Activated CD4-positive, alpha-beta memory T cell treated with anti-CD3 and anti-CD28 coated beads, Interleukin-2, amount 10 ng/mL, durations not matched to agents 7 days and 5 days (primary cell): ENCODE results near the gene PNLIPRP3. TPM values are rescaled to one million over a fixed set of nuclear protein-coding genes. Genes with fewer than 3 reads are reported as not detected.

Source experiments
- CTCF ChIA-PET: fragments of 350-600 bp; sonication (Branson Sonifier 250); formaldehyde crosslinking; loops from one replicate; lab custom pipeline; 2021; ENCODE audit warnings: antibody characterized with exemption, inconsistent platforms; lab: Charles Lee
- POLR2A ChIA-PET: fragments of 350-600 bp; sonication (Branson Sonifier 250); formaldehyde crosslinking; loops from one replicate; lab custom pipeline; 2021; ENCODE audit warnings: antibody characterized with exemption; lab: Charles Lee
- DNase-seq: peaks from one replicate; pipeline ENCODE4 v3.0.0-alpha.2; 2020
- H3K27ac Mint-ChIP-seq: one replicate; pipeline ENCODE4 v1.8.0; 2021; ENCODE audit warnings: mild to moderate bottlenecking, mixed read lengths
- H3K27me3 Mint-ChIP-seq: one replicate; pipeline ENCODE4 v1.8.0; 2021; ENCODE audit warnings: mixed read lengths
- H3K36me3 Mint-ChIP-seq: one replicate; pipeline ENCODE4 v1.8.0; 2021; ENCODE audit warnings: low read depth, mixed read lengths
- H3K4me1 Mint-ChIP-seq: one replicate; pipeline ENCODE4 v1.8.0; 2021; ENCODE audit warnings: mixed read lengths
- H3K4me3 Mint-ChIP-seq: one replicate; pipeline ENCODE4 v1.8.0; 2021; ENCODE audit warnings: mild to moderate bottlenecking, mixed read lengths
- H3K9me3 Mint-ChIP-seq: one replicate; pipeline ENCODE4 v1.8.0; 2021; ENCODE audit warnings: mixed read lengths
- total RNA-seq, 2 experiments: library from RNA; stranded (reverse); gene quantifications; one replicate each; pipeline ENCODE4 v1.2.3, GENCODE V29; 2021

PNLIPRP3 gene
- total RNA-seq, 2 experiments from 2014 or later, result not detected

DNA sequence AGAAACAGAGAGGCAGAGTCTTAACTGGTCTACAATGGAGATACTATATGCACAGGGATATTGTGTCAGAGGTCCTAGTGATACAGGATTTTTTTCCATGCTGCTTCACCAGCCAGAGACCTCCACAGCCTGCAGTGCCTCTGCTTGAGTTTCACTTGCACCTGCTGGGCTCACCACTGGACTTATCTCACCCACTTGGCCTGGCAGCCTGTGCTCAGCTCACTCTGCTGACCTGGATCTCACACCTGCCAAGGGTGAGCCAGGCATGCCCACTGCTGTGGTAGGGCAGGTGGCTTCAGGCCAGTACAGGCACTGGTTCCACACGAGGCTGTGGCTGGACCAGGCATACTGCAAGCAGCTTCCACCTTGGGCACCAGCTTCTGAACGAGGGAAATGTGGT is 36.6 kb downstream of the PNLIPRP3 start:
- Mint-ChIP-seq H3K4me1 (no peaks in the 10 kb centered on the region), H3K27ac (no peak overlapping the region), H3K36me3 (no peaks in the 10 kb centered on the region), H3K9me3 (no peaks in the 10 kb centered on the region), H3K4me3 (no peak overlapping the region), H3K27me3 (no peaks in the 10 kb centered on the region)
- ChIA-PET CTCF (no interaction called here), POLR2A (no interaction called here)
- no peak for DNase-seq

- POLR2A ChIA-PET, result no interaction called here
These were observed 37.9 kb downstream of the PNLIPRP3 start for GRCh38 chr10:116465546-116465945.

DNA sequence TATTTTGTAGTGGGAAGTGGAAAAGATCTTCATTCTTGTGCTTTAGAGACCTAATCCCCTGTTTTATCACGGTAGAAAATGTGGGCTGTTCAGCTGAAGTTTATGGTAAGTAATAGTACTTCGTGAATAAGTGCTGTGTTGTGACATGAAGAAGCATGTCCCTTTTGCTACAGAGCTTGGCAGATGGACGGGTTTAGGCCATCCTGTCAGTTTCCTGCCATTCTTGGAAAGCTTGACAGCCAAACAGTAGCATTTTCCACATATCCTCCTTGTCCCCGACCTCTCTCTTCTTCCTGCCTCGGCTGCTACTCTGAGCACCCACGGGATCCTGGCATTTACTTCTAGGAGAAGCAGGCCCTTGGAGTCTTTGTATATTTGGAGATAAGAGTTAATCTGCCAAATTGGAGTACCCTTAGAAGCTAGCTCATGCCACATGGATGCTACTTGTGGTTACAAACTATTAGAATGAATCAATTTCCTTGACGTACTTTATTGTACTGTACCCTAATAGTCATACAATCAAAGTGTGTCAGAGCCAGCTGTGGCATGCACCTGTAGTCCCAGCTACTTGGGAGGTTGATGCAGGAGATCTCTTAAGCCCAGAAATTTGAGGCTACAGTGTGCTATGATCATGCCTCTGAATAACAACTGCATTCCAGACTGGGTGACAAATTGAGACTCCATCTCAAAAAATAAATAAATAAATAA is 39.2 kb downstream of the PNLIPRP3 start:
- ChIA-PET CTCF (interaction anchor here (1.0 kb wide), 1 partner anchor 9 kb away, joined by 3 read pairs; no protein-coding TSS in a partner anchor), POLR2A (no interaction called here)
- no peaks in the 10 kb centered on the region for H3K36me3 Mint-ChIP-seq
- H3K4me1 Mint-ChIP-seq, result no peaks in the 10 kb centered on the region
- no peaks in the 10 kb centered on the region for H3K9me3 Mint-ChIP-seq
- no peak for DNase-seq
- H3K27me3 Mint-ChIP-seq, result no peaks in the 10 kb centered on the region
- H3K4me3 Mint-ChIP-seq, result no peak overlapping the region
- H3K27ac Mint-ChIP-seq, result no peak overlapping the region

More at GRCh38 chr10:116465546-116465945, 37.9 kb downstream of the PNLIPRP3 start:
- Mint-ChIP-seq H3K4me1 (no peaks in the 10 kb centered on the region), H3K36me3 (no peaks in the 10 kb centered on the region), H3K9me3 (no peaks in the 10 kb centered on the region), H3K27ac (no peak overlapping the region), H3K27me3 (no peaks in the 10 kb centered on the region), H3K4me3 (no peak overlapping the region)
- DNase-seq, result no peak
- CTCF ChIA-PET, result no interaction called here

GRCh38 chr10:116469437-116469836 is 41.8 kb downstream of the PNLIPRP3 start:
- no peak overlapping the region for H3K4me3 Mint-ChIP-seq
- ChIA-PET CTCF (no interaction called here), POLR2A (no interaction called here)
- H3K9me3 Mint-ChIP-seq, result no peaks in the 10 kb centered on the region
- DNase-seq, result no peak
- no peak overlapping the region for H3K27ac Mint-ChIP-seq
- H3K36me3 Mint-ChIP-seq, result no peaks in the 10 kb centered on the region
- H3K4me1 Mint-ChIP-seq, result no peaks in the 10 kb centered on the region
- no peaks in the 10 kb centered on the region for H3K27me3 Mint-ChIP-seq

GRCh38 chr10:116470071-116470470 is 42.4 kb downstream of the PNLIPRP3 start:
- POLR2A ChIA-PET, result no interaction called here
- no peak overlapping the region for H3K27ac Mint-ChIP-seq
- no peak for DNase-seq
- H3K9me3 Mint-ChIP-seq, result no peaks in the 10 kb centered on the region
- H3K36me3 Mint-ChIP-seq, result no peaks in the 10 kb centered on the region
- CTCF ChIA-PET, result no interaction called here
- no peaks in the 10 kb centered on the region for H3K27me3 Mint-ChIP-seq
- H3K4me1 Mint-ChIP-seq, result no peaks in the 10 kb centered on the region
- no peak overlapping the region for H3K4me3 Mint-ChIP-seq

DNA sequence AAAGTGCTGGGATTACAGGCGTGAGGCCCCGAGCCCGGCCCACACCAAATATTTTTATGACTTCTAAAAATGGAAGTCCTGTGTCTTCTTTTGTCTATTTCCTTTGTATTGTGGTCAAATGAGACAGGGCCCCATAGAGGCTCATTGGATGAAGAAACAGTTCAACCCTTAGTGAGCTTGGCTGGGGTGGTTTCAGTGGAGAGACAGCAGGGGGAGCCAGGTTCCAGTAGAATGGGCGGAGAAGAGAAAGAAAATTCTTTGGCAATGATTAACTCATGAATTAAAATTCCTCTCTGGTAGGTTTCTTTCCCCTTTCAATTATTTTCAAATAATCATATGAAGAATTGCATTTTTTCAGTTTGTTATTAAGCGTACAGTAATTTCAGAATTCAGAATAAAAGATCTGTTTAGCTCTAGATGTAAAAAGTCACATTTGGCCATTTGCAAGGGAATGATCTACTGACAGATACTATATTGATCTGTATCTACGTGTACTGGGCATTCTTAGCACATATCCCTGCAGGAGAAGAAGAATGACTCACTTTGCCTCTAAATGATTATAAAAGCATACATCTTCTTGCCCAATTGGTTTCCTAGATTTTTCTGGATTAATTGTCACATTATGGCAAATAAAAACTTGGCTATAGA is 43.2 kb downstream of the PNLIPRP3 start:
- Mint-ChIP-seq H3K36me3 (no peaks in the 10 kb centered on the region), H3K27me3 (no peaks in the 10 kb centered on the region), H3K27ac (no peak overlapping the region), H3K4me3 (no peak overlapping the region), H3K4me1 (no peaks in the 10 kb centered on the region), H3K9me3 (no peaks in the 10 kb centered on the region)
- CTCF ChIA-PET, result no interaction called here
- POLR2A ChIA-PET, result no interaction called here
- no peak for DNase-seq

DNA sequence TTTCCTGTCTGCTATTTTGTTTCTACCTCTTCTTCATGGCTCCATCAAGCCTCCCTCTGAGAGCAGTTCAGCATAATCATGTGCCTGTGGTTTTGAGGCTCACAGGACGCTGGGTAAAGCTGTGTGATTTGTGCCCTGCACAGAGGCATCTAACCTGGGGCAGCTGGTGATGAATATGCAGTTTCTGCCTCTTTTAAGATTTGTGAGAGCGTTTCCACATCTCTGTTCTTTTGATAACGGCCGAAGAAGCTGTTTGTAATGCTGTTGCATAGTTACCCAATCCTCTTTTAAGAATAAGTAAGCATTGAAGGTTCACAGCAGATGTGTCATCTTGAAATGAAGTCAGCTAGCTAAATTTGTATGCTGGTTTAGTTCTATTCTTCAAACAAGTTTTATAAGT is 45.2 kb downstream of the PNLIPRP3 start:
- no peaks in the 10 kb centered on the region for H3K27me3 Mint-ChIP-seq
- H3K9me3 Mint-ChIP-seq, result no peaks in the 10 kb centered on the region
- H3K27ac Mint-ChIP-seq, result no peak overlapping the region
- POLR2A ChIA-PET, result no interaction called here
- H3K4me3 Mint-ChIP-seq, result no peak overlapping the region
- no peaks in the 10 kb centered on the region for H3K36me3 Mint-ChIP-seq
- no peaks in the 10 kb centered on the region for H3K4me1 Mint-ChIP-seq
- CTCF ChIA-PET, result no interaction called here
- no peak for DNase-seq

DNA sequence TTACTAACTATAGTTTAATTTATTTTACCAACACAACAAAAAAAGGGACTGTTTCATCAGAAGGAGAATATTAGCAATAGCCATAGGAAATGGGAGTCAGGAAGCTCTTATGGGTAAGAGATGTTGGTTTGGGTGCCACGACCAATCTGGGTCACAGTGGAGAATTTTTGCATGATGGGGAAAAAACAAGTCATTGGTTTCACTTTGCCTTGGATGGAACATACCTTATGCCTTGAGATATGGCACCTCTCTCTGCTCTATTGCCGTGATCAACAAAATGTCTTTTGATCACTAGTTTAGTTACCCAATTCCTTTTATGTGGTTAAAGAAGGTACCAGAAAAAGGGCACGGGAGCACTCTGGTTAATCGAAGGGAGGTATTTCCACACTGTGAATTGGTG is 48.2 kb downstream of the PNLIPRP3 start:
- Mint-ChIP-seq H3K27ac (no peak overlapping the region), H3K9me3 (no peaks in the 10 kb centered on the region), H3K36me3 (no peaks in the 10 kb centered on the region), H3K4me1 (no peaks in the 10 kb centered on the region), H3K4me3 (no peak overlapping the region), H3K27me3 (no peaks in the 10 kb centered on the region)
- ChIA-PET CTCF (interaction anchor here (0.7 kb wide), 1 partner anchor 32 kb away, joined by 3 read pairs; no protein-coding TSS in a partner anchor), POLR2A (no interaction called here)
- no peak for DNase-seq

- Mint-ChIP-seq H3K27ac (no peak overlapping the region), H3K27me3 (no peaks in the 10 kb centered on the region), H3K9me3 (no peaks in the 10 kb centered on the region), H3K4me1 (no peaks in the 10 kb centered on the region), H3K4me3 (no peak overlapping the region), H3K36me3 (no peaks in the 10 kb centered on the region)
- CTCF ChIA-PET, result no interaction called here
- POLR2A ChIA-PET, result no interaction called here
- DNase-seq, result no peak
These were observed 48.8 kb downstream of the PNLIPRP3 start for GRCh38 chr10:116476461-116476860.

- no peaks in the 10 kb centered on the region for H3K36me3 Mint-ChIP-seq
- ChIA-PET CTCF (no interaction called here), POLR2A (no interaction called here)
- no peak overlapping the region for H3K4me3 Mint-ChIP-seq
- no peaks in the 10 kb centered on the region for H3K9me3 Mint-ChIP-seq
- H3K4me1 Mint-ChIP-seq, result no peaks in the 10 kb centered on the region
- no peaks in the 10 kb centered on the region for H3K27me3 Mint-ChIP-seq
- H3K27ac Mint-ChIP-seq, result no peak overlapping the region
- no peak for DNase-seq
These were observed 50.5 kb downstream of the PNLIPRP3 start for GRCh38 chr10:116477986-116478664.

DNA sequence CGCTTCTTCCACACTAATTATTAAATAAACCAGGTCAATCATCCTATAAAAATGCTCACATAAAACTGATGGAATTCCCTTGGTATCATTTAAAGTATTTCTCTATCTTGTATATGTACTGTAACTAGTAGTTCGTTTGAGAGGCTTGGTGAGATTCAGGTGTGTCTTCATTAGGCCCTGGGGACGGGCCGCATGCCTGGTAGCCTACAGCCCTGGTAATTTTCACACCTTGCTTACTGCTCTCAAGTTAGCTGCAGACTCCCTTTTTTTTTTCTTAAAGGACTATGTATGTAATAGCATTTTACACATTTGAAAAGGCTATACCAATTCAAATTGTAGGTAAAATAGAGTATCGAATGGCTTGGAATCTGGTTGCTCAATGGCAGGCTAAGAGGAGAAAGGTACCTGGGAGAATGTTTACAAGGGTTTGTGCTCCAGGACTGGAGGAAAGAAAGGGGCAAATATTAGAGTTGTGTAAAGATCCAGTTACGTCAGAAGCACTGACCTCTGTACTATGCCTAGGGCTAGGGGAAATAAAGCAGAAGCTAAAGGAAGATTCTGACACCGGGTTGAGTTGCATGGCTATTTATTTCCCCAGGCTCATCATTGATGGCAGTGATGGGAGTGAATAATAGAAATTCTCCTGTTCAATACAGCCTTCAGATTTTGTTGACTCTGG is 59.3 kb downstream of the PNLIPRP3 start:
- H3K4me1 Mint-ChIP-seq, result no peaks in the 10 kb centered on the region
- ChIA-PET POLR2A (no interaction called here), CTCF (no interaction called here)
- no peaks in the 10 kb centered on the region for H3K36me3 Mint-ChIP-seq
- H3K27ac Mint-ChIP-seq, result no peak overlapping the region
- no peaks in the 10 kb centered on the region for H3K27me3 Mint-ChIP-seq
- DNase-seq, result no peak
- H3K9me3 Mint-ChIP-seq, result no peaks in the 10 kb centered on the region
- H3K4me3 Mint-ChIP-seq, result no peak overlapping the region

DNA sequence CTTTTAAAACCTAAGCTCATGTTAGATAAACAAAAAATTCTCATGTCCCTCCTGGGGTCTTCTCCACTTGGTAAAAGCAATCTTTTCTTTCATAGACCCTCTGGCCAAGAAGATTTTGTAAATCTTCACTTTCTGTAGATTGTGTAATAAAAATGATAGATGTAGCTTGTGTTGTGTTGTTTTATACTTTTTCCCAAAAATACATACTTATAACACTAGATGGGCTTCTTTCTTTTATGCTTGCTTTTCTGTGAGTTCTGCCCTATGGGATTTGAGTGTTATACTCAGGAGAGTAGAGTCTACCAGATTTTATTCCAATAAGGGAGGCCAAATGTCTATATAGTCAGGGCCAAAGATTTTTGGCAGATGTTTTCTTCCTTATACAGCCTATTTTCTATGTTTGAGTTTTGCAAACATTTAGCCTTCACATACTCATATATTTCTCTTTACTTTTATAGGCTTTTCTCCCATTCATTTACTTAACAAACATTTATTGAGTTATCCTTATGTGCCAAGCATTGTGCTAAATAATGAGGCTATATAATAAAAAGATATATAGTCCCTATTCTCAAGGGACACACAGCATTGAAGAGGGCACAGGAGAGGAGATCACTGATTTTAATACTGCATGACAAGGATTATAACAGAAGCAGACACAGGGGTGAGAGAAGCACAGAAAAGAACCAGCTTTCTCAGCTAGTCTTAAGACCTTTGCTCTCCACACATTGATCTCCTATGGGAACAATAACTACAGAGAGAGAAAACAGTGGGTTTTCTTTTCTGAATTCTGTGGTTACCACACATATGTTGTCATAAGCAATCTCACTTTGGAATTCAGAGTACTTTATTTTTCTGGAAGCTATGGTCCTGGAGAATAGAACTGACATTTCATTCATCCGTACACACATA is 60.1 kb downstream of the PNLIPRP3 start:
- H3K27me3 Mint-ChIP-seq, result no peaks in the 10 kb centered on the region

More for the DNA sequence above, 60.1 kb downstream of the PNLIPRP3 start:
- H3K27ac Mint-ChIP-seq, result no peak overlapping the region
- H3K4me1 Mint-ChIP-seq, result no peaks in the 10 kb centered on the region
- CTCF ChIA-PET, result no interaction called here
- H3K36me3 Mint-ChIP-seq, result no peaks in the 10 kb centered on the region
- no peaks in the 10 kb centered on the region for H3K9me3 Mint-ChIP-seq
- DNase-seq, result no peak
- POLR2A ChIA-PET, result no interaction called here
- no peak overlapping the region for H3K4me3 Mint-ChIP-seq
